BLaER1 treated with 17β-estradiol and CSF1 and Interleukin-3, amounts not matched to agents 10 nM and 100 nM (cell line): Measurements from ENCODE around the gene B3GLCT.

Experiments
- H3K27ac ChIP-seq, 11 experiments: shearing (Covaris generic); formaldehyde crosslinking; 2 replicates each; pipeline ENCODE4 v1.8.1; 2022
- H3K27me3 ChIP-seq, 11 experiments: shearing (Covaris generic); formaldehyde crosslinking; 2 replicates each; pipeline ENCODE4 v1.8.1; 2022
- H3K36me3 ChIP-seq, 11 experiments: shearing (Covaris generic); formaldehyde crosslinking; 2 replicates each; pipeline ENCODE4 v1.8.1; 2022
- H3K4me1 ChIP-seq, 10 experiments: shearing (Covaris generic); formaldehyde crosslinking; 2 replicates each; pipeline ENCODE4 v1.8.1; 2022
- H3K4me2 ChIP-seq, 11 experiments: shearing (Covaris generic); formaldehyde crosslinking; 2 replicates each; pipeline ENCODE4 v1.8.1; 2022
- H3K4me3 ChIP-seq, 10 experiments: shearing (Covaris generic); formaldehyde crosslinking; 2 replicates each; pipeline ENCODE4 v1.8.1; 2022
- H3K9ac ChIP-seq, 11 experiments: shearing (Covaris generic); formaldehyde crosslinking; 2 replicates each; pipeline ENCODE4 v1.8.1; 2022
- H3K9me3 ChIP-seq, 11 experiments: shearing (Covaris generic); formaldehyde crosslinking; replicated peaks in 1 of 11; 2 replicates each; pipeline ENCODE4 v1.8.1; 2022
- H4K20me1 ChIP-seq, 11 experiments: shearing (Covaris generic); formaldehyde crosslinking; 2 replicates each; pipeline ENCODE4 v1.8.1; 2022
- Cebpa-rat ChIP-seq, 11 experiments: shearing (Covaris generic); IDR thresholded peaks; 2 replicates each; pipeline ENCODE4 v1.8.1; 2022

The B3GLCT gene

DNA sequence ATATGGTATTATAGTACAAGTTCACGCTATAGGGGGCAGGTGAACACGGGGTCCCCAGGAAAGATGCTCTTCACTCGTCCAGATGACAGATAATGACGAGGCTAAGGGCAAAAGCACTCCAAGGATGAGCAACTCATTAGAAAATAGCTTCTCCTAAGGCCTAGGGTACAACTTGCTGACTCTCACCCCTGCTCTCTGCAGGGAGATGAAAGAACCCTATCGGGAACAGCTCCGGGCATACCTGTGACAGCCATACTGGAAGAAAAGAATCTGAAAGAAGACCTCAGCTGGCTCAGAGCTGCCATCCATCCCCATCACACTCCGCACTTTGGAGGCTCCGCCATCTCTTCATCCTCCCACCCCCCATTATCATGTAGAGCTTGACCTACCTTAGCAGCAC is 20.5 kb upstream of the B3GLCT start:
- Histone ChIP-seq H3K9ac (no peak overlapping the region), H3K4me3 (no peak overlapping the region), H4K20me1 (no peaks in the 10 kb centered on the region), H3K9me3 (peaks cover 0 to 14% (median 11%) of the 10 kb centered on the region in 11 experiments; a peak in 12 of 22 replicates), H3K36me3 (no peaks in the 10 kb centered on the region), H3K27me3 (no peaks in the 10 kb centered on the region), H3K27ac (no peak overlapping the region), H3K4me2 (peak overlapping the region; percentile 2 to 63 (median 18); a peak in 13 of 22 replicates), H3K4me1 (peaks cover 7 to 13% (median 9%) of the 10 kb centered on the region in 10 experiments; a peak in 18 of 20 replicates)
- TF ChIP-seq Cebpa-rat (IDR thresholded peaks at IDR 0.05) = no peak

GRCh38 chr13:31179754-31180153 is 20.0 kb upstream of the B3GLCT start:
- Histone ChIP-seq H3K27me3 (no peaks in the 10 kb centered on the region), H3K9ac (no peak overlapping the region; a peak in 1 of 22 replicates), H3K9me3 (peaks cover 0 to 14% (median 11%) of the 10 kb centered on the region in 11 experiments; a peak in 12 of 22 replicates), H3K27ac (no peak overlapping the region), H3K4me3 (no peak overlapping the region), H3K4me2 (peak overlapping the region; percentile 2 to 63 (median 18); a peak in 15 of 22 replicates), H3K36me3 (no peaks in the 10 kb centered on the region), H4K20me1 (no peaks in the 10 kb centered on the region), H3K4me1 (peaks cover 7 to 13% (median 9%) of the 10 kb centered on the region in 10 experiments; a peak in 18 of 20 replicates)
- TF ChIP-seq Cebpa-rat (IDR thresholded peaks at IDR 0.05) = no peak

DNA sequence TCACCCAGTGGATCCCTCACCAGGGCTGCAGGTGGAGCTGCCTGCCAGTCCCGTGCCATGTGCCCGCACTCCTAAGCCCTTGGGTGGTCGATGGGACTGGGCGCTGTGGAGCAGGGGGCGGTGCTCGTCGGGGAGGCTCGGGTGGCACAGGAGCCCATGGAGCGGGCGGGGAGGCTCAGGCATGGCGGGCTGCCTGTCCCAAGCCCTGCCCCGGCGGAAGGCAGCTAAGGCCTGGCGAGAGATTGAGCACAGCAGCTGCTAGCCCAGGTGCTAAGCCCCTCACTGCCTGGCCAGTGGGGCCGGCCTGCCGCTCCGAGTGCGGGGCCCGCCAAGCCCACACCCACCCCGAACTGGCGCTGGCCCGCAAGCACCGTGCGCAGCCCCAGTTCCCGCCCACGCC is 16.8 kb upstream of the B3GLCT start:
- no peak for TF ChIP-seq Cebpa-rat (IDR thresholded peaks at IDR 0.05)
- H3K36me3 ChIP-seq = no peaks in the 10 kb centered on the region
- no peak overlapping the region for H3K27ac ChIP-seq
- H3K4me3 ChIP-seq = no peak overlapping the region
- H3K9me3 ChIP-seq = peaks cover 0 to 8% (median 4%) of the 10 kb centered on the region in 11 experiments; a peak in 12 of 22 replicates
- peaks cover 7 to 13% (median 9%) of the 10 kb centered on the region in 10 experiments; a peak in 18 of 20 replicates for H3K4me1 ChIP-seq
- no peaks in the 10 kb centered on the region for H3K27me3 ChIP-seq
- H3K4me2 ChIP-seq = no peak overlapping the region
- H3K9ac ChIP-seq = no peak overlapping the region
- H4K20me1 ChIP-seq = no peaks in the 10 kb centered on the region

- Histone ChIP-seq H4K20me1 (no peaks in the 10 kb centered on the region), H3K9ac (no peak overlapping the region), H3K4me2 (no peak overlapping the region), H3K4me3 (no peak overlapping the region), H3K9me3 (peaks cover 0 to 7% (median 0%) of the 10 kb centered on the region in 11 experiments; a peak in 3 of 22 replicates), H3K36me3 (no peaks in the 10 kb centered on the region), H3K27me3 (no peaks in the 10 kb centered on the region), H3K27ac (no peak overlapping the region), H3K4me1 (peaks cover 5 to 8% (median 5%) of the 10 kb centered on the region in 10 experiments; a peak in 18 of 20 replicates)
- no peak for TF ChIP-seq Cebpa-rat (IDR thresholded peaks at IDR 0.05)
Measured at GRCh38 chr13:31184451-31184850, 15.3 kb upstream of the B3GLCT start.

DNA sequence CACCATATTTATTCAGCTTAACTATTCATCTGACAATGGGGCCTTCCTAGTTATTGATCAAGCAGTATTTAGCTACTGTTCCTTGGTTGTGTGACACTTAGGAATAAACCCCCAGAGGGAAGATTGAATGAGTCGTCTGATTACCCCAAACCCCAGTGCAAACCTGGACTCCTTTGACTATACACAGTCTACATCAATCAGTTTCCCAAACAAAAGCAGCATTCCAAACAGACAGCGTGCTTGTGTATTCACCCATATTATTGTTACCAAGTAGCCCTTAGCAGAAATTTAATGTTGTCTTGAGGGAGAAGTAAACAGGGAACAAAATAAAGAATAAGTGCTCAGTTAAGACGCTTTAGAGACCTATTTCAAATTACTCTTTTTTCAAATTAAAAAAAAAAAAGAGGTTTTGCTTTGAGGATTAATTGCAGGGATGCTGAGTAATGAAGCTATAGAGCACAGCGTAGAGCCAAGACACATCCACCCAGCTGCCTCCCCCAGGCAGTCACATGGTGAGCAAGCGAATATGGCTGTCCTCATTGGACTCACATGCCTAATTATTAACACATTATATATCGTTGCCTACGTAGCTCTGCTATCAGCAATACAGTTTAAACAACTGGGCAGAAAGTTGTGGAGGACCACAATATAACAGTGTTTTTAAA is 14.7 kb upstream of the B3GLCT start:
- H3K4me1 ChIP-seq = peaks cover 0 to 2% (median 0%) of the 10 kb centered on the region in 10 experiments; a peak in 5 of 20 replicates
- H4K20me1 ChIP-seq = no peaks in the 10 kb centered on the region
- TF ChIP-seq Cebpa-rat (IDR thresholded peaks at IDR 0.05) = no peak
- no peak overlapping the region for H3K27ac ChIP-seq
- H3K4me3 ChIP-seq = no peak overlapping the region
- peaks cover 0 to 7% (median 0%) of the 10 kb centered on the region in 11 experiments; a peak in 3 of 22 replicates for H3K9me3 ChIP-seq
- no peak overlapping the region for H3K4me2 ChIP-seq
- no peaks in the 10 kb centered on the region for H3K36me3 ChIP-seq
- H3K27me3 ChIP-seq = no peaks in the 10 kb centered on the region
- H3K9ac ChIP-seq = no peak overlapping the region

- Histone ChIP-seq H4K20me1 (no peaks in the 10 kb centered on the region), H3K4me3 (no peak overlapping the region), H3K27ac (no peak overlapping the region), H3K27me3 (no peaks in the 10 kb centered on the region), H3K4me1 (peaks cover 0 to 9% (median 0%) of the 10 kb centered on the region in 10 experiments; a peak in 4 of 20 replicates), H3K4me2 (no peak overlapping the region), H3K9ac (no peak overlapping the region), H3K9me3 (peaks cover 0 to 7% (median 0%) of the 10 kb centered on the region in 11 experiments; a peak in 3 of 22 replicates), H3K36me3 (no peaks in the 10 kb centered on the region)
- no peak for TF ChIP-seq Cebpa-rat (IDR thresholded peaks at IDR 0.05)
Measured at GRCh38 chr13:31191748-31192147, 8.0 kb upstream of the B3GLCT start.

DNA sequence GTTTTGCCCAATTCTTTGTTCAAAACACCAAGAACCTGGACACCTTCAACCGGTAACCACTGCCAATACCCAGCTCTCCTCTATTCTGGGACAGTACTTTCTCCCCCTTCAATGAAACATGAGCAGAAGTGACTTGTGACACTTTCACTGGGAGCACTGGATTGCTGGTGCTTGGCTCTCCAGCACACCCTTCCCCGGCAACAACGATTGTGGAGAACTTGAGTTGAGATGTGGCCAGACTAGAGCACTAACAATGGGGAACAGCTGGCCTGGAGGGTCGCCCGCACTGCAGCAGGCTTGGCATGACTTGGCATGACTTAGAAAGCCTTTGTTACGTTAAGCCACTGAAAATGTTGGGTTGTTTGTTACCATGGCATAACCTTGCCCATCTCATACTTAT is 7.5 kb upstream of the B3GLCT start:
- H3K4me3 ChIP-seq = no peak overlapping the region
- no peak overlapping the region for H3K4me2 ChIP-seq
- no peak for TF ChIP-seq Cebpa-rat (IDR thresholded peaks at IDR 0.05)

DNA sequence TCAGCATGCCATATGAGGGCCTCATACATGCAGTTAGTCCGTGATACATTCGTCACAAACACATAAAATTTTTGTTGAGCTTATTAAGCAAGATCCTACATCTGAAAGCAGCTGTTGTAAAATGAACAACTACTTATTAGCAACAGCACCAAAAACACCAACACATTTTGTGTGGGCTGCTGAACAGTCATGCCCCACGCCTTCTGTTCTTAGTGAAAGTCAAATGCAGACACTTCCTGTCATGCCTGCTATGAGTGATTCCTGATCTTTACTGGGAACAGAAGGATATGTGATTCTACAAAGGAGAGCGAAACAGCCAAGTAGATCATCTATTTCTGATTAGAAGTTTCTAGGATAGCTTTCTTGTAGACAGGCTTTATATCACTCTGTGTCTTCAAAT is 4.2 kb upstream of the B3GLCT start:
- Histone ChIP-seq H4K20me1 (no peaks in the 10 kb centered on the region; a peak in 1 of 22 replicates), H3K36me3 (no peaks in the 10 kb centered on the region), H3K9me3 (no peaks in the 10 kb centered on the region), H3K27me3 (peaks cover 0 to 16% (median 10%) of the 10 kb centered on the region in 11 experiments; a peak in 14 of 22 replicates), H3K27ac (no peak overlapping the region), H3K9ac (no peak overlapping the region), H3K4me1 (peaks cover 0 to 12% (median 0%) of the 10 kb centered on the region in 10 experiments; a peak in 5 of 20 replicates), H3K4me3 (no peak overlapping the region), H3K4me2 (peak overlapping the region in 2 of 11 experiments; percentile 40 to 45; a peak in 4 of 22 replicates)
- TF ChIP-seq Cebpa-rat (IDR thresholded peaks at IDR 0.05) = no peak

More for the DNA sequence above, 7.5 kb upstream of the B3GLCT start:
- Histone ChIP-seq H4K20me1 (no peaks in the 10 kb centered on the region; a peak in 1 of 22 replicates), H3K27ac (no peak overlapping the region), H3K4me1 (peaks cover 0 to 9% (median 0%) of the 10 kb centered on the region in 10 experiments; a peak in 4 of 20 replicates), H3K36me3 (no peaks in the 10 kb centered on the region), H3K9ac (no peak overlapping the region), H3K27me3 (no peaks in the 10 kb centered on the region), H3K9me3 (peaks cover 0 to 7% (median 0%) of the 10 kb centered on the region in 11 experiments; a peak in 3 of 22 replicates)

GRCh38 chr13:31196992-31197391 is 2.8 kb upstream of the B3GLCT start:
- no peak overlapping the region for H3K9ac ChIP-seq
- no peak for TF ChIP-seq Cebpa-rat (IDR thresholded peaks at IDR 0.05)
- H3K9me3 ChIP-seq = no peaks in the 10 kb centered on the region
- H3K27me3 ChIP-seq = peaks cover 0 to 16% (median 10%) of the 10 kb centered on the region in 11 experiments; a peak in 14 of 22 replicates
- no peaks in the 10 kb centered on the region; a peak in 1 of 22 replicates for H4K20me1 ChIP-seq
- peaks cover 12 to 23% (median 13%) of the 10 kb centered on the region in 10 experiments for H3K4me1 ChIP-seq
- no peak overlapping the region for H3K4me3 ChIP-seq
- H3K4me2 ChIP-seq = no peak overlapping the region
- no peaks in the 10 kb centered on the region for H3K36me3 ChIP-seq
- H3K27ac ChIP-seq = no peak overlapping the region
